H4 (cell line): ENCODE data around the gene BFAR. TPM values are rescaled to one million over a fixed set of nuclear protein-coding genes. Genes with fewer than 3 reads are reported as not detected.
"Not testable (repeated sequence)": the region's sequence is repeated elsewhere in the genome, so short reads cannot be mapped to it uniquely, and the experiment has no call there.

Source experiments
- DNase-seq: peaks from one replicate; pipeline ENCODE4 v3.0.0-alpha.2; 2015; ENCODE audit warnings: low spot score
- total RNA-seq: library from RNA; depleted of rRNA; stranded (reverse); fragments of >200 nt; shearing (Covaris generic); gene quantifications from 2 replicates; pipeline ENCODE4 v1.2.3, GENCODE V29; 2014; rRNA removed

The BFAR gene, protein sequence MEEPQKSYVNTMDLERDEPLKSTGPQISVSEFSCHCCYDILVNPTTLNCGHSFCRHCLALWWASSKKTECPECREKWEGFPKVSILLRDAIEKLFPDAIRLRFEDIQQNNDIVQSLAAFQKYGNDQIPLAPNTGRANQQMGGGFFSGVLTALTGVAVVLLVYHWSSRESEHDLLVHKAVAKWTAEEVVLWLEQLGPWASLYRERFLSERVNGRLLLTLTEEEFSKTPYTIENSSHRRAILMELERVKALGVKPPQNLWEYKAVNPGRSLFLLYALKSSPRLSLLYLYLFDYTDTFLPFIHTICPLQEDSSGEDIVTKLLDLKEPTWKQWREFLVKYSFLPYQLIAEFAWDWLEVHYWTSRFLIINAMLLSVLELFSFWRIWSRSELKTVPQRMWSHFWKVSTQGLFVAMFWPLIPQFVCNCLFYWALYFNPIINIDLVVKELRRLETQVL
- 60.4 and 85.7 TPM in 2 replicates for total RNA-seq

DNA sequence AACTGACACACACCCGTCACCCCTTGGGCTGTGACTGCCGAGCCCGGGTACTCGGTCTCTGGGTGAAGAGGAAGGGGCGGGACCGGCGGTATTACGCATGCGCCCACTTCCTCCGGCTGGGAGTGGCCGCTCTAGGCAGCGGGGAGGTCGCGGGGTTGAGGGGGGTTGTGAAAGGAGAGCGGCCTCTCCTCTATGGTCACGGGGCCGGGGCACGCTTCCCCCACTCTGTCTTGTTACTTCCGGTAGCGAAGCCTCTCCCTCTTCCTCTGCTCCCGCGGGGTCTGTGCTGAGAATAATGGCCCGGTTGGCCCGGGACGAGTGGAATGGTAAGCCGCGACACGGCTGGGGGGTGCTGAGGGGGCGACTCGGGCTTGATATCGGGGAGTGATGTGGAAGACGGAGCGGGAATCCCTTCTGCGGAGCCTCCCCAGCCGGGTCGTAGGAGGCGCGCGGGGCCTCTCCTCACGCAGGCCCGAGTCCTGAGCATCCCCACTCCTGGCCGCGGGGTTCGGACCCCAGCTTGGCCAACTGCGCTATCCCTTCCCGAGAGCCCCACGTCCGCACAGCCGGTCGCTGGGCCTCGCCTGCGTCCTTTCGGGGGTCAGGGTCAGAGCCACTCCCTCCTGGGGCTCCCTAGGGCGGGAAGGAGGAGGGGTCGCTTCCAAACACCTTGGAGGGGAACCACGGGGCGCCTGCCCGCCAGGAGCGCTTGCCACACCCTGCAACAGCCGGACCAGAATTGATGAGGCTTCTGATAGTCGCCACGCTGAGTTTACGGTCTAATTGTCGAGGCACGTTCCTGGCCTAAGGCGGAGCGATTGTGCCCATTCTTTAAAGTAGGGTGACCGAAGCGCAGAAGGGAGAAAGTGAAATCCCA is at the start of gene BFAR:
Gene BFAR, plus strand, starts transcription at position 259 of the 877 bp plus-strand sequence. CDS start 11,396 bp downstream, outside the sequence.
- DNase-seq, result peak; percentile 89

DNA sequence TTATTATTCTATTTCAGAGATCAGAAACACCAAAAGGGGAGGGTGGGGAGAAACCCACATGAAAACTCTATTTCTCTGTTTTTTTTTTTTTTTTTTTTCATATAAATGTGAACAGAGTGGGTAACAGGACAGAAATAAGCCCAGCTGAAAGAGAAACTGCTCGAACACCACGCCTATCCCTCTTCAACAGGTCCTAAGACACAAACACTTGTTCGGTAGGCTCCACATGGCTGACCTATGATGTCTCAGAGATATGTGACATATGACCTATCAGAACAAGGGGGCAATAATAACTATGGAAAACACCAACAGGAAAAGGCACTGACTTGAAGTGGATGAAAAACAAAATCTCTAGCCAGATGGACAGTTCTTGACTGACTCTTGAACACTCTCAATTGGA is 47.5 kb upstream of the BFAR start:
- no peak for DNase-seq

DNA sequence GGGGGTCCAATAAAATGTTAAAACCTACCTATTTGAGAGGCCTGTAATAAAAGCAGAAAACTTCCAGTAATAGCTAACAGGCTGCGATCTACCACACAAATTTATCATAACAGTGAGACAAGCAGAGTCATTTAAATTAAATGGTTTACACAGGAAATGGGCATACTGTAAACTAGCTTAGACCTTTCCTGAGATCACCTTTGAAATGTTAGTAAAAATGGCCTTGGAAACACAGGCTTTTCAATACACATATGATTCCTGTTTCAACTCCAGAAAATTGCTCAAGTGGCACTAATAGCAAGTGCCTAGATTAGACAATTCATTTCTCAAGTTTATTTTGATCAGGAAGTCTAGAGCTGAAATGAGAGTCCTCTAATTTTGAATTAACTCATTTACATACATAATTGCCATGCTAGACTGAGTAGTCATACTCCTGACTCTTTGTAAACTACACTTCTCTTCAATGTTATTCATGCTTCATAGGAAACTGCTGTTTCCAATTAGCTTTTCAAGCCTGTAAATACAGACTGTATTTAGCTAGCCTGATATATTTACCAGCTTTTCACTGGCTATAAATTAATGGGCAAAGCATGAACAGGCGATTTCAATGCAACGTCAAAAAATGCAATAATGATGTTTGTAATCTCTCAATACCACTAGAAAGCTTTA is 46.0 kb upstream of the BFAR start:
- no peak for DNase-seq

DNA sequence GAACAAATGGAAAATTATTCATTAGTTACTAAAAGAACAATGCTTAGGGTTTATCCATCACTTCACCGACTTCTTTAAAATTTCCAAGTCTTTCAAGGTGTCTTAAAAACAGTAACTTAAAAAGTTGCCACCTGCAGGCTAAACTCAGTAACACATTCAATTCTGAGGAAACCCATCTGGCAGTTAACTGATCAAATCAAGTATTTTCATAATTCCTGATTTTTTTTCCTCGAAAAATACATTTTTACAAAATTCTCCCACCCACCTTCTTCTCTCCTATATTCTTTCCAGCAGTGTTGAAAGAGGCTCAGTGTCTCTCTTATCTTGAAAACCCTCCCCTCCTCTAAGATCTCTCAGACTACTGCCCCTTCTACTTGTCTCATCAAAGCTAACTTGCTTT is 32.6 kb upstream of the BFAR start:
- no peak for DNase-seq

DNA sequence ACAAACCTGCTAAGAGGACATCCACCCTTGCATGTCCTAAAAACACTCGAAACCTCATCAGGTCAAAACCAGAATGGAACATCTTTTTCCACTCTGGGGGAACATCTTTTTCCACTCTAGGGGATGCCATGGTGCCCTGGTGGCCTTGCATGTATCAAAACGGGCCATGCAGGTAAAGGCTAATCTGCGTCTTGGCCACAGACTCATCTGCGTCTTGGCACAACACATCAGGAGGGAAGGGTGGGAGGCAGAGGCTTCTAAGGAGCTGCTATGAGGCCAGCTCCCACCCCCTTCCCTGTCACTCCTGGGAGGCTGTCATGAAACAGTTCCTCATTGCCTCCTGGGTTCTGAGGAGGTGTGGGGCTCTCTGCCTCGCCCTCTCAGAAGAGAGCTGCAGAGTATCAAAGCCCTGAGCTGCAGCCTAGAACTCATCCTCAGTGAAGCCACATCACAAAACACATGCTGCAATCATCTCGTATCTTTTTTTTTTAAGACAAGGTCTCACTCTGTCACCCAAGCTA is 30.2 kb upstream of the BFAR start:
- DNase-seq, result no peak

DNA sequence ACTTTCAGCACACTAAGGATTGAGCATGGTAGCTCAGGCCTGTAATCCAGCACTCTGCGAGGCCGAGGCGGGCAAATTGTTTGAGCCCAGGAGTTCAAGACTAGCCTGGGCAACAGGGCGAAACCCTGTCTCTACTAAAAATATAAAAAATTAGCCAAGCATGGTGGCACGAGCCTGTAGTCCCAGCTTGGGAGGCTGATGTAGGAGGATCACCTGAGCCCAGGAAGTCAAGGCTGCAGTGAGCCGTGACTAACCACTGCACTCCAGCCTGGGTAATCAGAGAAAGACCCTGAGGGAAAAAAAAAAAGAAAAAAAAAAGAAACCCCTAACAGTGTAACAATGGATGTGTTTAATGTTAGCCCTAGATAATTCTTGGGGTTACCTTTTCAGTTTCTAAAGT is 26.6 kb upstream of the BFAR start:
- DNase-seq, result no peak

DNA sequence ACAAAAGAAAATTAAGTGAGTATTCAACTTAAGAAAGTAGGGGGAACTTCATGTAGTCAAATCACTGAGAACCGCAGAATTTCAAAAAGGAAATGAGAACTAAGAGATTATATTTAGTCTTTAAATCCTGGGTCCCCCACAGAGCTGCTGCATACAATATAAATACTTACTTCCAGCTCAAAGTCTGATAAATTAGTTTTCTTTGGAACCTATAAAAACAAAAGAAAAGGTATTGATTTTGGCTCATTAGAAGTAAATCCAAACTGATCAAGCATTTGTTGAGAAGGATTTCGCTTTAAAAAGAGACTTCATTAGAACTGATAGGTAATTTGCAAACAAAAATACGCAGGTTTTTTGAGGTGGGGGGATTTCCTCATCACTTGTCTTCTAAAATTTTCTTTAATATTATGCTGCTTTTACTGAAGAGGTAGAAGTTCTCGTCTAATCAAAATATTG is 24.6 kb upstream of the BFAR start:
- DNase-seq, result no peak

DNA sequence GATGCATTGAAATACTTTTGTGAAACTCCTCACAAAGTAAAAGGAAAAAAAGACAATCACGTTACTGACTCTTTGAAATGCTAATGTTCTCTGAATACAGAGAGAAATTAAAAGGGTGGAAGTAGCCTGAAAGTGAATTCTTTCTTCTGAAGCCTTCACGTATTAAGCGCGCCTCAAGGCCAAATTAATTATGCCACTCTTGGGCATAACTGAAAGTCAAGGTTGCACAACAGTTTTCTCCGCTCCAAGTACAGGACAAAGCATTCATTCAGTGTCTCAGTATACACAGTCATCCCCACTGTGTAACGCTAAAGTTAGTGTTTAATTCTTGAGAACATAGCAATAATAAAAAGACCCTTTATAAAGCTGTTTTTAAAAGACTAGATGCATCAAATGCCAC is 24.1 kb upstream of the BFAR start:
- DNase-seq, result no peak

DNA sequence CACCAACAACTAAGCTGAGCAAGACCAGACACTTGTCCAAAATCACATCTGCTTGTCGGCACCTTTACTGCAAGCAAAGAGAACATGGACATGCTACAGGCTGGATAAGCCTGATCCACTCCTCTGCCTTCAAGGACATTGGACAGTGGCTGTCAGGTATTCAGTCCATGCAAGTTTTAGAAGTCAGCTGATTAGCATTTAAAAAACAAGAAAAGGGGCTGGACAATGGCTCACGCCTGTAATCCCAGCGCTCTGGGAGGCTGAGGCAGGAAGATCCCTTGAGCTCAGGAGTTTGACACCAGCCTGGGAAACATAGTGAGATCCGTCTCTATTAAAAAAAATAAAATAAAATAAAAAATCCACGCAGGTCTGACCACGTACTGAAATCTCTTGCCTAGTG is 23.0 kb upstream of the BFAR start:
- DNase-seq, result no peak

DNA sequence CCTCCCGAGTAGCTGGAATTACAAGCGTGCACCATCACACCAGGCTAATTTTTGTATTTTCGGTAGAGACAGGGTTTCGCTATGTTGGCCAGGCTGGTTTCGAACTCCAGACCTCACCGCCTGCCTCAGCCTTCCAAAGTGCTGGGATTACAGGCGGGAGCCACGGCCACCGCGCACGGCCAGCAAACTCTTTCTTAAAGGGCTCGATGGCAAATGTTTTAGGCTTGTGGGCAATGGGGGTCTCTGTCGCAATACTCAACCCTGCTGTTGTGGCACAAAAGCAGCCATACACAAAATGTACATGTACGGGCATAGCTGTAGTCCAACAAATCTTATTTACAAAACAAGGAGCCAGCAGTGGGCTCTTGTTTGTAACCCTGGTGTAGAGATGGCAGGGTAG is 21.1 kb upstream of the BFAR start:
- no peak for DNase-seq

DNA sequence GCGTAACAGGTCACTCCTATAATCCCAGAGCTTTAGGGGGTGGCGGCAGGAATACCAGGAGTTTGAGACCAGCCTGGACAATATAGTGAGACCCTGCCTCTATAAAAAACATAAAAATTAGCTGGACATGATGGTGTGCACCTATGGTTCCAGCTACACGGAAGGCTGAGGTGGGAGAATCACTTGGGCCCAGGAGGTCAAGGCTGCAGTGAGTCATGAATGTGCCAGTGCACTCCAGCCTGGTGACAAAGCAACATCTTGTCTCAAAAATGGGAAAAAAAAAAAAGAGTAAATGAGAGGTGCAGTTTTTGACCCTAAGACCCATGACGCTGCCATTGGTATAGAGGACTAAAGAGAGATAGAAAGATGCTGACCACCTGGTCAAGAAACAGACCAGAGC is 18.8 kb upstream of the BFAR start:
- DNase-seq, result no peak

DNA sequence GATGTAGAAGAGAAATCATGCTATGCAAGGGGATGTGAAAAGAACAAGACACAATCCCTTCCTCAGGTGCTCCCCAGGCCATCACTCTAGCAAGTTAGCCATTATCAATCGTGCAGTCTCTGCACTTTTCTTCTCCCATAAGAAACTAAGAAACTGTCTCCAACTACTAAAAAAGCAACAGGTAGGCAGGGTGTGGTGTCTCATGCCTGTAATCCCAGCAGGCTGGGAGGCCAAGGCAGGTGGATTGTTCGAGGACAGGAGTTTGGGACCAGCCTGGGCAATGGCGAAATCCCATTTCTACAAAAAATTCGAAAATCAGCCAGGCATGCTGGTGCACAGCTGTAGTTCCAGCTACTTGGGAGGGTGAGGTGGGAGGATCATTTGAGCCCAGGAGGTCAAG is 16.5 kb upstream of the BFAR start:
- no peak for DNase-seq

DNA sequence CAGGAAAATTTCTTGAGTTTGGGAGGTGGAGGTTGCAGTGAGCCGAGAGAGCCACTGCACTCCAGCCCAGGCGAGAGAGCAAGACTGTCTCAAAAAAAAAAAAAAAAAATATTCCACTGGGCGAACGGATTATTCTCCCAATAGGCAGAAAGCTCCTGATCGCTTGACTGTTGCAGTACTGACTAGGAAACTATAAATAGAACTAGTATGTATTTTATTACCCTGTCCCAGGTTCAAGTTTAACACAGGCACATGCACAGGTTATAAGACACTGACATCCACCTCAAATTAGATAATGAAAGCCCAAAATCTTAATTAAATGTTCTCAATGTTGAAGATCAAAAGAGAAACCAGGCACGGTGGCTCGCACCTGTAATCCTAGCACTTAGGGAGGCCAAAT is 14.2 kb upstream of the BFAR start:
- no peak for DNase-seq

DNA sequence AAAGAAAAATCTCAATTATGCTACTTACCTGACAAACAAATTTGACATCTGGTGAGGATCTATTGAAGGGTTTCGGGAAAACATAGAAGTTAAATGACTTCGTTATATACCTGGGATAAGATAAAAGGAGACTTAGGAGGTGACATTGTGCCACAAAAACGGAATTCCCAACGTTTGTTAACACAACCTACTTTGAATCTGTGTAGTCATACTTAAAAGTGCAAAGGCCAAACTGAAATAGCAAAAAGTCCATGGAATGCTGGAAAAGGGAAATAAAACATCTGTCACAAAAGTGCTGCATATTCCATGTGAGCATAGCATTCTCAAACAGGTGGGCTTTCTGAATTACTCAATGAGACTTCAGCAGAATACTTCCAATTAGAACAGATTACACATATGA is 5.7 kb upstream of the BFAR start:
- DNase-seq, result no peak

DNA sequence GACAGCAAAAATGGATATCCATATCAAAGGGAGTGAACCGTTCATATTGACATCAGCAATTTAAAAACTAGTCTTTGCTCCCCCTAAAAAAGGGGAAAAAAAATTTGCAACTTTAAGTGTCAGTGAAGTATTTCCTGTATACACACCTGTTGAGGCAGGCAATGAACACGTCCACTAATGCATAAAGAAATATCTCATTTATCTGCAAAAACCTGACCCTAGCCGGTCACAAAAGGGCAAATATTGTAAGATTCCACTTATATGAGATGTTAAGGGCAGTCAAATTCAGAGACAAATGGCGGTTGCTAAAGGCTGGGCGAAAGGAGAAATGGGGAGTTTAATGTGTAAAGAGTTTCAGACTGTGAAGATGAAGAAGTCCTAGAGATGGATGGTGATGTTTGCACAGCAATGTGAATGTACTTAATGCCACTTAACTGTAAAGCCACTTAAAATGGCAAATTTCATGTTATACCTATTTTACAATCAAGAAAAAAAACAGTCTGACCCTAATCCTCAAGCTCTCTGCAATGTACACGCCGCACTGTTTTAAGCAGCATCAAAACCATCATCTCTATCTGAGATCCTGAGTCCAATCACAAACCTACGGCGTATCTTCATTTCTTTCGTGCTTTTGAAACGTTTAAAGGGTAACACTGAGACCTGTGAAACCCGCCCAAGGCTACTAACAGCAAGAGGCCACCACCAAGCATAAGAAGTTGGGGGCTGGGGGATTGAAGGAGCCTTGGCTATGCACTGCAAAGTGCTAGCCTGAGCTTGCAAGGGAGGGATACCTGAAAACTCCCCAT is 3.7 kb upstream of the BFAR start:
- DNase-seq, result no peak

DNA sequence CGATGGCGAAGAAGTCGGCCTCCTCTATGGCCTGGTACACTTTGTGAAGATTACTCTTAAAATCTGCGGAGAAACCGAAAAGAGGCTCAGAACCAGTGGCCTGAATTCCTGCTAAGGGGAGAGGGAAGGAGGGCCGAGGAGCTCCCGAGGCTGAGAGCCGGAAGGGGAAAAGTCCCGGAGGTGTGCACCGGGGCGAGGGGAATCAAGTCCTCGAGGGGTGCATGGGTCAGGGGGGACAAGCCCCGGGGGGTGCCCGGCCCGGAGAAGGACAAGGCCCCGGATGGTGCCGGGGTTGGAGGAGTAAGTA is 3.2 kb upstream of the BFAR start:
- DNase-seq, result no peak

DNA sequence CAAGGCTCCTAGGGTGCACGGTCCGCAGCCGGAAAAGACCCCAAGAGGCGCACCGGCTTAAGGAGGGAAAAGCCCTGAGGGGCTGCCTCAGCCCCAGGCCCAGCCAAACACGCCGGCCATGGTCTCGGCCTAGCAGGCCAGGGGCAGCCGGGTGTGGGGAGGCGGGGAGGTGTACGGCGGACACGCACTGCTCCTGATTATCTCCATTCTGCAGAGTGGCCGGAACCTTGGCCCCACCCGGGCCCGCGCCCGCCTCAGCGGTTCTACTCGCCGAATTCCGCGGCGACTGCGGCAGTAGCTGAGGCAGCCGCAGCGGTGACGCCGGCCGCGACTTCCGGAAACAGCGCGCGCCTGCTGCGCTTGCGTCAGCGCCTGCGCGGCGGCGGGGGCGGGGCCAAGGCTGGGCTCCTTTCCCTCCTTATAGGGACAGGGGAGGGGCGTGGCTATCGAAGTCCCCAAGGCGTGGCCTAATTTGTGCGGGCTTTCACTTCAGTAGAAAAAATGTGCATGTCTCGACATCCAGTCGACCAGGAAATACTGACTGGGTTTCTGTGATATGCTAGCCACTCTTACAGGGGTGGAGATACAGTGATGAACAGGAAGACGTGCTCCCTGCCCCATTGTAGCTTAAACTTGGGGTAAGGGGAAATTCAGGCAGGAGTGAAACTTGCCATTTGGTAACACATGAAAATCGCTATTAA is 2.7 kb upstream of the BFAR start, which contains the start of gene PARN:
Gene PARN, minus strand, starts transcription at position 342 of the 701 bp plus-strand sequence. Its CDS starts 135 bp downstream, at position 207.
- DNase-seq, result peak; percentile 89

DNA sequence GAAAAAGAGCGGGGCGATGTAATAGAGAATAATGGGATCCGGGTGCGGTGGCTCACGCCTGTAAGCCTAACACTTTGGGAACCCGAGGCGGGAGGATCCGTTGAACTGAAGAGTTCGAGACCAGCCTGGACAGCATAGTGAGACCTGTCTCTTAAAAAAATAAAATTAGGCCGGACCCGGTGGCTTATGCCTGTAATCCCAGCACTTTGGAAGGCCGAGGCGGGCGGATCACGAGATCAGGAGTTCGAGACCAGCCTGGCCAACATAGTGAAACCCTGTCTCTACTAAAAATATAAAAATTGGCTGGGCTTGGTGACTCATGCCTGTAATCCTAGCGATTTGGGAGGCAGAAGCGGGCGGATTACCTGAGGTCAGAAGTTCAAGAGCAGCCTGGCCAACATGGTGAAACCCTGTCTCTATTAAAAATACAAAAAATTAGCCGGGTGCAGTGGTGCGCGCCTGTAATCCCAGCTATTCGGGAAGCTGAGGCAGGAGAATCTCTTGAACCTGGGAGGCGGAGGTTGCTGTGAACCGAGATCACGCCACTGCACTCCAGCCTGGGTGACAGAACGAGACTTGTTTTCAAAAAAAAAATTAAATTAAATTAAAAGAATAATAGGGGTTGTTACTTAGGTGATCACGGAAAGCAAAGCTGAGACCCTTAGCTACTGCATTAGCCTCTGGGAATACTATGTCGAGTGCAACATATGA is 2.0 kb upstream of the BFAR start:
- not testable (repeated sequence) for DNase-seq

DNA sequence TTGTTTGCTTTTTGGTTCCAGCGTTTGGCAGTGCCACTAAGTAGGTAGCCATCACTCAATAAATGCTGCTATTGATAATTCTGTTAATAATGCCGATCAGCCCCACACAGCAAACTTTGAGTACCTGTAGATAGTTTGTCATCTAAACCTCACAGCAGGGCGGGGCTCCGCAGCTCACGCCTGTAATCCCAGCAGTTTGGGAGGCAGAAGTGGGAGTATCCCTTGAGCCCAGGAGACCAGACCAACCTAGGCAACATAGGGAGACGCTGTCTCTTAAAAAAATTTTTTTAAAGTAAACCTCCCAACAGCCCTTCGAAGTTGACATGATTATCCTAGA is 1.6 kb downstream of the BFAR start:
- no peak for DNase-seq
